RWPE2 (cell line): ENCODE data around the gene PSMA3.

Experiments
- ATAC-seq: fragments of 200-7000 bp; cut with Tn5 transposase; 3 replicates; pipeline ENCODE4 v1.9.1; 2021; ENCODE audit warnings: low read depth
- DNase-seq: peaks from one replicate; pipeline ENCODE4 v3.0.0-alpha.2; 2020; ENCODE audit warnings: low spot score
- H3K27ac ChIP-seq: fragments of 450-650 bp; 2 replicates; pipeline ENCODE4 v1.5.1; 2017; ENCODE audit warnings: mild to moderate bottlenecking; ENCODE audit not compliant: poor library complexity, severe bottlenecking
- H3K27me3 ChIP-seq: fragments of 250-450 bp; sonication (Bioruptor Pico); 2 replicates; pipeline ENCODE4 v1.5.1; 2021; ENCODE audit warnings: mild to moderate bottlenecking, moderate library complexity; ENCODE audit not compliant: insufficient read depth, poor library complexity, severe bottlenecking
- H3K36me3 ChIP-seq: fragments of 250-450 bp; sonication (Bioruptor Pico); 2 replicates; pipeline ENCODE4 v1.5.1; 2020; ENCODE audit warnings: low read depth, mild to moderate bottlenecking, moderate library complexity
- H3K4me1 ChIP-seq: fragments of 250-450 bp; sonication (Bioruptor Pico); 2 replicates; pipeline ENCODE4 v1.5.1; 2021; ENCODE audit warnings: mild to moderate bottlenecking, moderate library complexity; ENCODE audit not compliant: insufficient read depth, poor library complexity, severe bottlenecking
- H3K4me3 ChIP-seq: fragments of 250-450 bp; sonication (Bioruptor Pico); 2 replicates; pipeline ENCODE4 v1.5.1; 2021; ENCODE audit warnings: mild to moderate bottlenecking, moderate library complexity; ENCODE audit not compliant: severe bottlenecking
- H3K9me3 ChIP-seq: fragments of 250-450 bp; sonication (Bioruptor Pico); 2 replicates; pipeline ENCODE4 v1.5.1; 2021; ENCODE audit warnings: mild to moderate bottlenecking, moderate library complexity; ENCODE audit not compliant: severe bottlenecking
- TF ChIP-seq, protein P1 (sequence below): fragments of 450-650 bp; IDR thresholded peaks from one replicate; pipeline ENCODE4 v1.5.1; 2017; ENCODE audit warnings: mild to moderate bottlenecking, moderate library complexity; ENCODE audit not compliant: poor library complexity, severe bottlenecking

The PSMA3 gene

GRCh38 chr14:58244556-58245387 is at the start of gene PSMA3:
Gene PSMA3 (plus strand): TSS chr14:58244843. CDS start chr14:58244921, 78 bp downstream.
- no peaks in the 10 kb centered on the region for H3K27me3 ChIP-seq
- TF ChIP-seq, protein P1, sequence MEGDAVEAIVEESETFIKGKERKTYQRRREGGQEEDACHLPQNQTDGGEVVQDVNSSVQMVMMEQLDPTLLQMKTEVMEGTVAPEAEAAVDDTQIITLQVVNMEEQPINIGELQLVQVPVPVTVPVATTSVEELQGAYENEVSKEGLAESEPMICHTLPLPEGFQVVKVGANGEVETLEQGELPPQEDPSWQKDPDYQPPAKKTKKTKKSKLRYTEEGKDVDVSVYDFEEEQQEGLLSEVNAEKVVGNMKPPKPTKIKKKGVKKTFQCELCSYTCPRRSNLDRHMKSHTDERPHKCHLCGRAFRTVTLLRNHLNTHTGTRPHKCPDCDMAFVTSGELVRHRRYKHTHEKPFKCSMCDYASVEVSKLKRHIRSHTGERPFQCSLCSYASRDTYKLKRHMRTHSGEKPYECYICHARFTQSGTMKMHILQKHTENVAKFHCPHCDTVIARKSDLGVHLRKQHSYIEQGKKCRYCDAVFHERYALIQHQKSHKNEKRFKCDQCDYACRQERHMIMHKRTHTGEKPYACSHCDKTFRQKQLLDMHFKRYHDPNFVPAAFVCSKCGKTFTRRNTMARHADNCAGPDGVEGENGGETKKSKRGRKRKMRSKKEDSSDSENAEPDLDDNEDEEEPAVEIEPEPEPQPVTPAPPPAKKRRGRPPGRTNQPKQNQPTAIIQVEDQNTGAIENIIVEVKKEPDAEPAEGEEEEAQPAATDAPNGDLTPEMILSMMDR, result no peak
- DNase-seq, result peak; percentile 99
- no peaks in the 10 kb centered on the region for H3K9me3 ChIP-seq
- peak within 1 kb of the TSS; percentile 92 for H3K27ac ChIP-seq
- peak; percentile 93 for ATAC-seq
- peak within 1 kb of the TSS; percentile 72 for H3K4me3 ChIP-seq
- H3K4me1 ChIP-seq, result peaks cover 22% of the 10 kb centered on the region
- H3K36me3 ChIP-seq, result peaks cover 29% of the 10 kb centered on the region

- Histone ChIP-seq H3K36me3 (no peaks in the 10 kb centered on the region), H3K4me1 (peaks cover 6% of the 10 kb centered on the region), H3K4me3 (no peak overlapping the region)
These were observed 48.4 kb upstream of the PSMA3 start for GRCh38 chr14:58196198-58196597.

GRCh38 chr14:58198086-58198485 is 46.6 kb upstream of the PSMA3 start:
- Histone ChIP-seq H3K4me3 (no peak overlapping the region), H3K27me3 (no peaks in the 10 kb centered on the region), H3K27ac (no peak overlapping the region), H3K9me3 (no peaks in the 10 kb centered on the region), H3K36me3 (peaks cover 6% of the 10 kb centered on the region; the same call in 1 of the 2 replicates), H3K4me1 (peaks cover 9% of the 10 kb centered on the region)
- TF ChIP-seq, protein P1, result no peak
- no peak for ATAC-seq
- DNase-seq, result no peak

More at GRCh38 chr14:58196198-58196597, 48.4 kb upstream of the PSMA3 start:
- Histone ChIP-seq H3K9me3 (no peaks in the 10 kb centered on the region), H3K27ac (no peak overlapping the region), H3K27me3 (no peaks in the 10 kb centered on the region)
- ATAC-seq (no peak), DNase-seq (no peak)
- TF ChIP-seq, protein P1, result no peak

- Histone ChIP-seq H3K9me3 (no peaks in the 10 kb centered on the region), H3K36me3 (peaks cover 25% of the 10 kb centered on the region), H3K27ac (peak within 1 kb of the TSS; percentile 50), H3K27me3 (no peaks in the 10 kb centered on the region), H3K4me3 (peak within 1 kb of the TSS; percentile 89), H3K4me1 (peaks cover 9% of the 10 kb centered on the region)
- peak; percentile 96 for DNase-seq
- ATAC-seq, result peak; percentile 95
- TF ChIP-seq, protein P1, result no peak
These were observed 44.7 kb upstream of the PSMA3 start, which contains the start of gene ACTR10 for GRCh38 chr14:58199726-58200479. Gene ACTR10 (plus strand): TSS chr14:58200149. CDS start chr14:58200218, 69 bp downstream.
